Neural progenitor cell (in vitro differentiated cells): ENCODE results near the gene SLMAP.

Experiments used
- CTCF ChIP-seq: fragments of 200-600 bp; sonication (generic); IDR thresholded peaks from 2 replicates; pipeline ENCODE4 v1.5.1; 2017; ENCODE audit warnings: antibody characterized with exemption, mild to moderate bottlenecking
- EZH2phosphoT487 ChIP-seq: fragments of 200-600 bp; sonication (generic); IDR thresholded peaks from 2 replicates; pipeline ENCODE4 v1.6.1; 2017; ENCODE audit warnings: antibody characterized with exemption

DNA sequence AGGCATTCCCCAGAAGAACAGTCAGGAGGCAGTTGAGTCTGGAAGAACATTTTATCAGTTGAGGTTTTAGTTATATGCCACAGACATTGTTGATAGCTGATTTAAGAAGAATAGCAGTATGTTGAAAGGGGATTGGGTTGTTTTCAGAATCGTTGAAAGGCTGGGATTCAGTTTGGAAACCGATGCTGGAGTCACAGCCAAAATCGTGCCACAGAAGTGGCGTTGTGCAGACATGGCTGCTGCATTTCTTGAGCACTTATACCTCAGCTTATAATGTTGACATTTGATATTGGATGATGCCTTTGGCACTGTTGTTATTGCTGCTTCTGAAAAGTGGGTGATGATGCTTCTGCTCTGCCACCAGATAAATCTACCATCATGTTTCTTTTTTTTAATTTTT, 16.1 kb downstream of the SLMAP start:
- no peak for TF ChIP-seq CTCF
- no peak for TF ChIP-seq EZH2phosphoT487
